ENCODE results near the gene HOXD1. TPM values are rescaled to one million over a fixed set of nuclear protein-coding genes. Genes with fewer than 3 reads are reported as not detected.

HOXD1 gene
- total RNA-seq, 1 donor from 2014 or later = not detected

GRCh38 chr2:176147800-176148496, 40.5 kb upstream of the HOXD1 start:
- no peak for TF ChIP-seq CTCF (IDR thresholded peaks at IDR 0.05)
- Mint-ChIP-seq H3K27me3 (ENCODE audit: low read depth) (peaks cover 87% of the 10 kb centered on the region), H3K27ac (ENCODE audit: unreplicated experiment) (no peak overlapping the region), H3K4me1 (ENCODE audit: low read depth) (no peaks in the 10 kb centered on the region), H3K36me3 (ENCODE audit: low read depth) (no peaks in the 10 kb centered on the region), H3K4me3 (ENCODE audit: unreplicated experiment) (no peak overlapping the region), H3K9me3 (ENCODE audit: low read depth) (no peaks in the 10 kb centered on the region)
- DNase-seq (ENCODE audit: low spot score) = no peak

GRCh38 chr2:176148751-176149421, 39.6 kb upstream of the HOXD1 start:
- Mint-ChIP-seq H3K4me3 (ENCODE audit: unreplicated experiment) (no peak overlapping the region), H3K9me3 (ENCODE audit: low read depth) (no peaks in the 10 kb centered on the region), H3K27me3 (ENCODE audit: low read depth) (peaks cover 88% of the 10 kb centered on the region), H3K27ac (ENCODE audit: unreplicated experiment) (no peak overlapping the region), H3K36me3 (ENCODE audit: low read depth) (no peaks in the 10 kb centered on the region), H3K4me1 (ENCODE audit: low read depth) (no peaks in the 10 kb centered on the region)
- no peak for DNase-seq (ENCODE audit: low spot score)
- TF ChIP-seq CTCF (IDR thresholded peaks at IDR 0.05) = no peak

- Mint-ChIP-seq H3K27ac (ENCODE audit: unreplicated experiment) (no peak overlapping the region), H3K9me3 (ENCODE audit: low read depth) (no peaks in the 10 kb centered on the region), H3K4me1 (ENCODE audit: low read depth) (no peaks in the 10 kb centered on the region), H3K4me3 (ENCODE audit: unreplicated experiment) (no peak overlapping the region), H3K27me3 (ENCODE audit: low read depth) (peaks cover 91% of the 10 kb centered on the region), H3K36me3 (ENCODE audit: low read depth) (no peaks in the 10 kb centered on the region)
- TF ChIP-seq CTCF (IDR thresholded peaks at IDR 0.05) = no peak
- DNase-seq (ENCODE audit: low spot score) = no peak
Measured at GRCh38 chr2:176149481-176149938, 39.0 kb upstream of the HOXD1 start.

GRCh38 chr2:176149939-176150583, 38.4 kb upstream of the HOXD1 start:
- DNase-seq (ENCODE audit: low spot score) = no peak
- no peaks in the 10 kb centered on the region for H3K4me1 Mint-ChIP-seq (ENCODE audit: low read depth)
- H3K4me3 Mint-ChIP-seq (ENCODE audit: unreplicated experiment) = no peak overlapping the region
- TF ChIP-seq CTCF (IDR thresholded peaks at IDR 0.05) = no peak
- peaks cover 90% of the 10 kb centered on the region for H3K27me3 Mint-ChIP-seq (ENCODE audit: low read depth)
- no peak overlapping the region for H3K27ac Mint-ChIP-seq (ENCODE audit: unreplicated experiment)
- no peaks in the 10 kb centered on the region for H3K9me3 Mint-ChIP-seq (ENCODE audit: low read depth)
- no peaks in the 10 kb centered on the region for H3K36me3 Mint-ChIP-seq (ENCODE audit: low read depth)
